HuH-7 (cell line): ENCODE data around the gene STOM.
A peak's percentile ranks its signal among the peaks of the same experiment; 100 is the strongest.

ENCODE experiments used
- DNase-seq: peaks from one replicate; pipeline ENCODE4 v3.0.0; 2011; ENCODE audit warnings: low spot score

The STOM gene

DNA sequence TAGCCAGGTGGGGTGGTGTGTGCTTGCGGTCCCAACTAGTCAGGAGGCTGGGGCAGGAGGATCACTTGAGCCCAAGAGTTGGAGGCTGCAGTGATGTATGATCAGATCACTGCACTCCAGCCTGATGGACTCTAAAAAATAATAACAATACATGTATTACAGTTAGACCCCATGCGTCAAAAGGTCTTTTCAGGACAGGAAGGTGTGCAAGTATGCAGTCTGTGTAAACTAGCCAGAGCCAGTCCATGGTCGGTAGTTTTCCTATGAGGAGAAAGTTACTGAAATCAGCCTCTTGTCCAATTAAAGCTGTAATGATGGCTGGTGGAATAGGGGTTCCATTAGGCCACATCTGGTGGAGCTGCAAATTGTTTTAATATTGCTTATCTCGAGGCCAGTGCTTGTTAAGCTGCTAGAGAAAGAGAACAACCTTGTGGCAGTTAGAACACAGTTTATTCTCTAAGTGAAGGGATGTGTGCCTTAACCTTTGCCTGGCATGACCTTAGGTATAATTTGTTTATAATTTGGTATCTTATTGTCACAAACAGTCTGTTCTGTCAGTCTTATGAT is 1.5 kb upstream of the STOM start:
- no peak for DNase-seq

DNA sequence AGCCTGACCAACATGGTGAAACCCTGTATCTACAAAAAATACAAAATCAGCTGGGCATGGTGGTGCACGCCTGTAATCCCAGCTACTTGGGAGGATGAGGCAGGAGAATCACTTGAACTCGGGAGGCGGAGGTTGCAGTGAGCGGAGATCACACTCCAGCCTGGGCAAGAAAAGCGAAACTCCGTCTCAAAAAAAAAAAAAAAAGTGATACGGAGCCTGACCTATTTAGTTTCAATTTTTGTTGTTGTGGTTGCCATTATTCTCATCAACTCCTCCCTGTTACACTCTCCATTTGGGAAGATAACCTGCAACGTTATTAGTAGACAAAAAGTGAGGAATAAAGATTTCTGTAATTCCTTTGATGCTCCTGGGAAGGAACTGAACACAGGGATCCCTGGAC is 1.3 kb downstream of the STOM start:
- DNase-seq, result no peak

DNA sequence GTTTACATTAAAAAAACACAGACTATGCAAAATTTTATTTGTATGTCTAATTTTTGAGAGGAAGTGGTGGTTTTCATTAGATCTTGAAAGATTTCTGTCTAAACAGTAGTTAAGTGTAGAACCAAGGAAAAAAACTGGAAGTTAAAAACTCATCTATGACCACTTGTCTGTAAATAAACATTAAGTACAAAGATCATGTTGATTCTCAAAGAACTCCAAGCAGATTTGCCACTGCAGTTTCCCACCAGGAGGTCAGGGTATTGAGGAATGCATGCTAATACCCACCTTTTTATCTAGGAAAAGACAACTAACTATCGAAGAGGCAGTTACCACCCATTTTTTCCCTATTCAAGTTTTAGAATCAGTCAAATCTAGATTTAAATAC is 1.9 kb downstream of the STOM start:
- DNase-seq, result peak; percentile 36

DNA sequence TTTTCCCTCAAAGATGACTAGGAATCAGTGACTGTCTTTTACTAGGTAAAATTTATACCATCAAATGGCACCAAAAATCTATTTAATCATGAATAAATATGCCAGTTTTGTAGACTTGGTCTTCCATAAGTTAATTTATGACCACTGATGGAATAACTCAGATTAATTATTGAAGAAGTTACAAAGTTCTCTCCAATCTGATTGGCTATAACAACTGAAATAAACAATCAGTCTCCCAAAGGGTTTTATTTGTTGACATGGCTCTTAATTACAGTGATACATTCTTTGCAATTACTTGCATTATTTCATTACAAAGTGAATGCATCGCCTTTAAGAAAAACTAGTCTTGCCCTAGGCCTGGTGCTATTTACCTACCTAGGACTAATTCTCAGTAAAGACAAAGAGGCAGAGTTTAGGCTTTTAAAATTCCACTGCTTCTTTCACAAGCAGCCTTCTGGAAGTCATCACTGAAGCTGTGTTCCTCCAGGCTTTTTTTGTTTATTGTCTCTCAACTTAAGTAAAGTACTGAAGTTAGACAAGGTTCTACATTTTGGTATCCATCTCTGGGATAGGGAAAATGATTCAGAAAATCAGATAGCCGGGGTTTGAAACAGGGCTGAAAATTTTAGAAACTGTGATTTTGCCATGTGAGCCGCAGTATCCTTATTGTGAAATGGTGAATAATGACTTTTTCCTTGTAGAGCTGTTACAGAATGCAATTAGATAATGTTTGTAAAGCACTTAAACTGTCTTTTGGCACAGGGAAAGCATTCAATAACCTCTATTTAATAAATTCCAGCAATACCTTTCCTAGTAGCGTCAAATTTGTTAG is 2.5 kb downstream of the STOM start:
- no peak for DNase-seq

DNA sequence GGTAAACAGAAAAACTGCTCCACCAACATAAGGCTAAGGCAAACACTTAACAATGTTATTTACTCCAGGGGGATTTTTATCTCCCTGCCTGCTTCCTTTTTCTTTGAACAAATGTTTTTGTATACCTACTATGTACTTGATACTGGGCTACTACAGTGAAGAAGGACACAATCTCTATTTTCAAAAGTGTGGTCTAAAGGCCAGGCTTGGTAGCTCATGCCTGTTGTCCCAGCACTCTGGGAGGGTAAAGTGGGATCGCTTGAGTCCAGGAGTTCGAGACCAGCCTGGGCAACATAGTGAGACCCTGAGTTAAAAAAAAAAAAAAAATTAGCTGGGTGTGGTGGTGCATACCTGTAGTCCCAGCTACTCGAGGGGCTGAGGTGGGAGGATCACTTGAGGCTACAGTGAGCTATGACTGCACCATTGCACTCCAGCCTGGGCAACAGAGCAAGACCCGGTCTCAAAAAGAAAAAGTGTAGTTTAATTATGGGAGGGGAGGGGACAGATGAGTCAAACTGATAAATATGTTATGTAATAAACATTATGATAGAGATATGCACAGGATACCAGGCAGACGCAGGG is 3.3 kb downstream of the STOM start:
- DNase-seq, result no peak

DNA sequence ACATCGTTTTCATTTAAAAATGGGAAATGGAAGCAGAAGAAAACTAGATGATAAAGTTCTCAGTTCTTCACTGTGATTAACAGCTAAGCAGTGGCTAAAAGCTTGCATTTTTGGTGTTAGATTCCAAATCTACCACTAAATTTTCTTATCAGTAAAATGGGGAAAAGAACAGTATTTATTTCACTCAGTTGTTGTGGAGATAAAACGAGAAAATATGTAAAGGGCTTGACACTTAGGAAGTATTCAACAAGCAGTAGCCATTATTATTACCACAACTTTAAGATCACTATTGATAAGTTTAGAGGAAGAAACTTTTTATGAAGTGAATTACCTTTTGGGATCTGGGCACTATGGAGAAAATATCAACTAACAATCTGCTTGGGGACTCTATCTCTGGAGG is 4.5 kb downstream of the STOM start:
- no peak for DNase-seq

DNA sequence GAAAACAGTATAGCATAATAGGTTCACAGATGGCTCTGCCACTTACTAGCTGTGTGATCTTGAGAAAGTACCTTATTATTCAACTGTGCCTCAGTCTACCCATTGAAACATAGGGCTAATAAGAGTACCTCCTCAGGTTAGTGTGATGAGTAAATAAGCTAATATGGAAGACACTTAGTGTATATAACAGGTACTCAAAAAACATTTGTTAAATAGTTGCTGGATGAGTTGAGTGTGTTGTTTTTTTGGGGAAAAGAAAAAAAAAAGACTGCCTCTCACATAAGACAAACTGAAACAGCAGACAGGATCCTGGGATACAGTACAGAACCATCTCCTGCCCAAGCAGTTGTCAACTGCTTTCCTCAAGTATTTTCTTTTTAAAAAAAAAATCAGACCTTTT is 5.2 kb downstream of the STOM start:
- no peak for DNase-seq

DNA sequence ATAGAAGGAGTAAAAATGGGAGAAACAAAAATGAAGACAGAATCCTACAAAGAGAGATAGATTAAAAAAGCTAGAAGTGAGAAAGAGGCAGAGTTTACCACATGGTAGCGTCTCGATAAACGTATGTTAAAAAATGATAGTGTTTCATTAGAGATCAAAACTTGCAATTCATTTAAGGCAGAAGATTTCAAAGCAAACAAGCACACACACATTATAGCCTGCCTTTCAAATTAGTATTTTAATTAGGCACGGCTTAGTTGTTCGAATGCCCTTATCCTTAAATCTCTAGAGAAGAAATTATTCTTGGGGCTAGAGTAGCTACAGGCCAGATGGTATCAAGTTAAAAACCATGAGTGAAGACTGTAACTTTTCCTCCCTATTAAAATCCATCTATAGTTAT is 6.0 kb downstream of the STOM start:
- no peak for DNase-seq

DNA sequence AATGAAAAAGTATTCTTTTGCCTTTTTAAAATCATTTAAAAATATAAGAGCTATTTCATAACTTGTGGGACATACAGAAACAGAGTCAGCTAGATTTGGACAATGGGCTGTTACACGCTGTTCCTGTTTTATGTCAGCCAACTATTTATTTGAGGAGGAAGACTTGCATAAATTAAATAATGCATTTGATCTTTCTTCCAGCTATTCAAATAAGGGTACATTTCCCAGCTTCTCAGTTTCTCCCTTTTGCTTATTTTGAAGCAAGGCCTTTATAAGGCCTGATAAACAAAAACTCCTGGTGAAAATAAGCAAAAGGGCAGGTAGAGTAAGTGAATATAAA is 6.5 kb downstream of the STOM start:
- no peak for DNase-seq

DNA sequence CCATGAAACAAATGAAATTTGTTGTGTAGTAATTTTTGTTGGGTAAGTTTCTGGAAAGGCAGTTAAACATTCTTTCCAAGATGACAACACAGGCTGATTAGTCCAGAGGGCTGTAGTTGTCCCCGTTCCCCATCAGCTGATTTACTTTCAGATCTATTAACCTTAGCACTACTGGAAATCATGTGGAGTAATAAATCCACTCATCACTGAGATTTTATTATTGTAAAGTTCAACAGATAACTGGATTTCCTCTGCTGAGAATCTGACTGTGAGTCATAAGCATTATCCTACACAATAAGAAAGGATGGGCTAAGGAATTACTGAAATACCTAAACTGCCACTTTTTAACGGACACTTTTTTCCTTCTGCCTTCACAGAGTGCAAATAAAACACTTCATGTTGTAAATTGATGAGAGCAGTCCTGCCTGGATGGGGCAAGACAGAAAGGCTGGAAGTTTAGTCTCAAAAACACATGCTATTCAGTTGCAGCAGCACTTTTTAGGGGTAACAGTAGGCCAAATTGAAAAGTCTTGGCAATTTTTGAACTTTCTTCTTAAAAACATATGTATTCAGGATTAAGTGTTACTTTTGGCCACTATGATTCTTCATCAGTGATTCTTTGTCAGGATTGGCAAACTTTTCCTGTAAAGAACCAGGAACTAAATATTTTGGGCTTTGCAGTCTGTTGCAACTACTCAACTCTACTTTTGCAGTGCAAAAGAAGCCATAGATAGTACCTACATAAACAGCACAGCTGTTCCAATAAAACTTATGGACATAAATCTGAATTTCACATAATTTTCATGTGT is 7.0 kb downstream of the STOM start:
- DNase-seq, result no peak

DNA sequence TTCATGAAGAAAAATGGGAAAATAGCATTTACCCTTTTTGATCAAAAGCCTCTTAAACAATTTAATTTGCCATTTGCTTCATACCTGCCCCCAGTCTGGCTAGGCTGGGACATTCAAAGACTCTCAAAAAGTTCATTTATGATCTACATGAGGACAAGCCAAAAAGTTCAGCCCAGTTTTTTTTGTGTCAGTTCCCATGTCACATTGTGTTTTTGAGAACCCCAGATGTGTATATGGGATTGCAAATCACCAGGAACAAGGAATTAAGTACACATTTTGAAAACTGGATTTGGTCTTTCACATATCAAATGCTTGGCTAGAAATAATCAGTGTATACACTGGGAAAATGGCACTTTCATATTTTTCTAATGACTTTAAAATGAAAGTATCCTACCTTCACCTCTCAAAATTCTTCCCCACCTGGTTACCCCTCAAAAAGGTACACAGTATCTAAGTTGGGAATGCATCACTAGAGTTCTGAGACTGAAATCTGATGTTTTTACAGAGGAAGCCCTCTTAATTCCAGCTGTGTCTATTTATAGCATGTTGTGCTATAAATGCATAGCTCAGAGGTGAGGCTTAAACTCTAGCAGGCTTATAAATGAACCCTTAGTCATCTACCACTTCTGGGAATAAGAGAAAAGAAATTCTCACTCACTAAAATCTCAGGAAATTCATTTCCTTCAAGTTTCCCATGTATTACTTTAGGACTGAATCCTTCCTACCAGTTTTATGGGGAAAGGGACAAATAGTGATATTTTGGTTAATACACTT is 9.3 kb downstream of the STOM start:
- DNase-seq, result no peak

DNA sequence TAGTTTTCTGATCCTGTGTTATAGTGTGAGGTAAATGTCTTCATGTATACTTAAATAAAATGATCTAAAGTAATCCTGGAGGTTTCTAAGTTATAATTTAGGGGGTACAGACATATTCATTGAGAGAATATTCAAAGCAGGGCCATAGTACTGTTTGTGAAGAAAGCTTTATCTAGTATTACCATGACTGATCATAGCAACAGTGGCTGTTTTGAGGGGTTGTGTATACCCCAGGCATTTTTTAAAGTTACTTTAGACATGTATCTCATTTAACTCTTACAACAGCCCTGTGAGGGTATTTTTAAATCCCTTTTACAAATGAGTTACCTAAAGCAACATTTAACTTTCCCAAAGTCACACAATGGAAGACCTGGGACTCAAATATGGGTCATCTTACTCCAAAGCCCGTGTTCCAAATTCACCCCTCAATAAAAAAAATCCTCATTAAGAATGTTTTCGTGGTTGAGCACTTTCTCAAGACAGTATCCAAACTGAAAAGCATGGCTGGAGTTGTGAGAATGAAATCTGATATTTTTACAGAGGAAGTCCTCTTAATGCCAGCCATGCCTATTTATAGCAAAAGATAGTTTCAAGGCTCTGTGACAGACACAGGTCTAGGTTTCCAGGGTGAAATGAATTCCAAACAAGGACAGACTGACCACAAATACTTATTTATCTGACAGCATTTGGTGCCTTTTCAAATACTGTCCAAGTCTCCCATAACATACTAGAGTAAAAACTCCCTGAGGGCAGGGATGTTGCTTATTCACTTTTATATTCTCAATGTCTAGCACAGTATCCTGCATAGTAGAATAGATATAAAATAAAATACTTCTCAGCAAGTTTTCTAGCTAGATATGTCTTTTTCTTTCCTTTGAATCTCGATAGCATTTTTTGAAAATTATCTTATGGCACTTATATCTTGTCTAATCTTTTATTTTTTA is 10.4 kb downstream of the STOM start:
- no peak for DNase-seq

DNA sequence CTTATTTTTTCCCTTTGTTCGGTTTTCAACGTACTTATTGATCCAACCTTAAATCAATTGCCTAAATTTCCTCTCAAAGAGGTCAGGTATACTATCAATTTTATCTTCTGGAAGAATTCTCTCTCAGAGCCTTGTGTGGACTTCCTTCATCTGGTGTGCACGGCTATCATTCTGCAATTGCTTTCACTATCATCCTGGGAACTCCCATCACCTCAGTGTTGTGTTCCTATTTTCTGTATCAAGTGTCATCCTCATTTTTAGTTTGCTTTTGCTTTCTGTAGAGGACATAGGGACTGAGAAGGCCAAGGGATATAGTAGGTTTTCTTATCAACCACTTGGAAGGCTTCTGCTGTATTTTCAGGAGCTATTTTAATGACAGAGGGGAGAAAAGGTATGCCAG is 11.3 kb downstream of the STOM start:
- DNase-seq, result no peak

DNA sequence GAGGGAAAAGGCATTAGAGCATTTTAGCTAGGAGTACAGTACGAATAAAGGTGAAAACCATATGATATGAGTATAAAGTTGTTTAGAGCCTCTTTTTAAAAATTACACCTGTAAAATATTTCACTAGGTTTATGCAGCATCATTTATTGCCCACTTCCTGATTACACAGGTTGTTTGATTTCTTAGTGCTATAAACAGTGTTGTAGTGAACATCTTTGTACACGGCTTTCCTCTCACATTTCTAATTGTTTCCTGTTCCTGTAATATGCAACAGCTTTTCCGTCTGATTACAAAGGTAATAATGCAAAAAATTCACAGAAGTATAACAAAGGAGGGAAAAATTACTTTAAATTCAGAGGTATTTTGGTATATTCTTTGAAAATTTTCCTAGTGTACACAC is 13.0 kb downstream of the STOM start:
- no peak for DNase-seq

DNA sequence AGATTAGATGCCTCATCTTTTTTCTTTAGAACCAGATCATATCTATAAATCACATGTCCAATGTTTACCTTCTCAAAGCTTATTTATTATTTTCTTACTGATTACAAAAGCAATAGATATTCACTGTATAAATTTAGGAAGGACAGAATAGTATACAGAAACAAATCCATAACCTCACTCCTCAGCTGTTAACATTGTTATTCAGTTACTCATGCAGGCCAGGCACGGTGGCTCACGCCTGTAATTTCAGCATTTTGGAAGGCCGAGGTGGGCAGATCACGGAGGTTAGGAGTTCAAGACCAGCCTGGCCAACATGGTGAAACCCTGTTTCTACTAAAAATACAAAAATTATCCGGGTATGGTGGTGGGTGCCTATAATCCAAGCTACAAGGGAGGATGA is 15.3 kb downstream of the STOM start:
- DNase-seq, result no peak

DNA sequence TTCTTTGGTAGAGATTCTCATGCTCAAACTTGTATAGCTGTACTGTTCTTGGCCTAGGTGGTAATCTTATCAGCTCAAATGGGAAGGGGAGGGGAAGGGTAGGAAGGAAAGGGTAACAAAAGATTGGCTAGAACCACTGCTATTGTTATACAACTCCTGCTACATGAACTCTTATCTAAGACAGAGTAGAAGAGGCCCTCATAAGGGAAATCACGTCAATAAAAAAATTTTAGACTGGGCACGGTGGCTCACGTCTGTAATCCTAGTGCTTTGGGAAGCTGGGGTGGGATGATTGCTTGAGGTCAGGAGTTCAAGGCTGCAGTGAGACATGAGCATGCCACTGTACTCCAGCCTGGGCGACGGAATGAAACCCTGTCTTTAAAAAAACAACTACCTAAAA is 15.9 kb downstream of the STOM start:
- no peak for DNase-seq

DNA sequence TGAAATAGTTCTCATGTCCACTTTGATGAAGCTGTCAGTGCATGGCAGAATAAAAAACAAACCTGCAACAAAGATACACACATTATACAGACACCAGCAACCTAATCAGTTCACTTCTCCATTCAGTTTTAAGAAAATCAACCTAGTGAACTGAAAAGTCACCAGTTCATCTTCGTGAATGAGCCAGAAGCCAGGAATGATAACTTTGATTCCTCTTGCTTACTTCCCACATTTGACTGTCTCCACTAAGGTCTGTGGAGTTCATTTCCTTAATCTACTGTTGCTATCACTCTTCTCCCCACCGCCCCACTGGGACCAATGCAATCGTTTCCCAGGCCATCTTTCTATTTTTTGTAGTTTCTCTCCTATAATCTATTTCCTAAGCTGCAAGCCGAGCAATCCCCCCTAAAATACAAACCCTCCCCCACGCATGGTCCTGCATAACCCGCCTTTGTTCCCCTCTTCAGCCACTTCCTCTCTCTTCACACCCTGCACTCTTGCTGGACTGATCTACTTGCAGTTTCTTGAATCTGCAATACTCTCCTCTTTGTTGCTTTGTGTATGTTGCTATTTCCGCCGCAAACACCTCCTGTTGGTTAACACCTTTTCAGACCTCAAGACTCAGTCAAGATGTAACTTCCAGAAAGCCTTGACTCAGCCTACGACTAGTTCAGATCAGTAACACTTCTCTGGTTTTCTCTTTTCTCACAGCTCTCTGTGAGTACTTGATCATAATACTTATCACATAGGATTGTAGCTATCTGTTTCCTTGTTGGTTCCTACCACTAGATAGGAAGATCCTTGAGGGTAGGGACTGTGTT is 16.6 kb downstream of the STOM start:
- DNase-seq, result no peak

DNA sequence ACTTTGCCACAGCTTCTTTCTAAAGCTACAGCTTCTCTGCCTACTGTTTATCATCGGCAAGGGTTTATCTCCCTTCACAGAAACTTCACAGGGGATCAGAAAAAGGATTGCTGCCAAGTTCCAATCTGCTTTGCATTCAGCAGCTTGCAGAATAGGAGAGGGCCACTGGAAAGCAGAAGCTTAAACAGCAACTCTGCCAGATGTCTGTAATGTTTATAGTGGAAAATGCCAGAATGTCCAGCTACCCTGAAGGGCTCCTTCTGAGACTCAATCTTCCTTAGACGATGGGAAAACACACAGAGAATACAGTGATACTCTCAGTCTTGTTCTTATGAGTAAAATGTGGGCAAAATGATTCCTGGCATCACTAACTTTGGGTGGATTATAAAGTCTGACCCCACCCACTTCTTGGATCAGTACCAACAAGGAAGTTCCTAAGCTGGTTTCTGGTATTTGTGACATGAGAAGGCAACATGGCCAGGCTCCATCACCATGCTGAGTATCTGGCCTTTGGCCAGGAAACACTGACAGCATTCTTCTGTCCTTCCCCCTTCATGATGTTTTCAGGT is 19.0 kb downstream of the STOM start:
- no peak for DNase-seq

DNA sequence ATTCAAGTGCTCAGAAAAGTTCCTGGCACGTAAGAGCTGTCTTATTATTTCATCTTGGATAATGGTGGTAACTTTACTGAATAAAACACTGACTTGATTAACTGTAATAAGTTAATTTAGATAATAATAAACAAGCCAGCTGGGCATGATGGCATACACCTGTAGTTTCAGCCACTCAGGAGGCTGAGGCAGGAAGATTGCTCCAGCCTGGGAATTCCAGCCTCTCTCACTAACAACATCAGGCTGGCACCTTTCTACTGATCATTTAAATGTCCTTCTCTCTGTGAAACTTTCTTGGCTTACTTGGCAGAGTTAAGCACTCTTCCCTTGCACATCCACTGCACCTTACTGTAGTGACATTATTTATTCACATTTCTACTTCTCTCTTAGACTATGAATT is 20.0 kb downstream of the STOM start:
- no peak for DNase-seq

DNA sequence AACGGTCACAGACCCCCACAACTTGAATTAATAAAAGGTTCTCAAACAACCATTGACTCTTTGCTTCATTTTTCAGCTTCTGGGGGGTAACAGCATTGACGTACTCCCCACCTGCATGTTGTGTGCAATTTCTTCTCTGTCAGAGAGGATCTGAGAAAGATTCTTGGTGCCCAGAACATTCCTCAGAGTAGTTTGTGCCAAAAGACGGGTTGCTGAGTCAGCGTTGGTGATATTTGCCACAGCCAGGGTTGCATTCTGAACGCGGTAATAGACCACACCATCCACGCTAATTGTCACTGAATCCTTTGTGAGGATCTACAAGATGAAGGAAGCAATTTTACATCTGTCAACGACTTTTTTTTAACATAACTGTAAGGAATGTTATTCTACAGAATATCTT is 21.0 kb downstream of the STOM start:
- no peak for DNase-seq
